ENCODE data around the gene SLC2A8.

SLC2A8 gene

GRCh38 chr9:127451608-127451857 is 54.6 kb downstream of the SLC2A8 start:
- no peak for TF ChIP-seq CTCF (IDR thresholded peaks at IDR 0.05)
- H3K4me1 ChIP-seq (ENCODE audit: control insufficient read depth in 1 of 2, insufficient read depth in 1 of 2, low read depth in 1 of 2, low read length in 1 of 2) = peaks cover 59 to 64% of the 10 kb centered on the region in 2 experiments
- peak overlapping the region; percentile 87 for H3K27ac ChIP-seq
- H3K4me3 ChIP-seq (ENCODE audit: low read depth in 1 of 2, low read length in 1 of 2) = peak overlapping the region; percentile 91 to 98
- peaks cover 32% of the 10 kb centered on the region for H3K36me3 ChIP-seq
- H3K9me3 ChIP-seq = no peaks in the 10 kb centered on the region
- H3K27me3 ChIP-seq = no peaks in the 10 kb centered on the region

- H3K4me3 ChIP-seq (ENCODE audit: low read depth in 1 of 2, low read length in 1 of 2) = peak overlapping the region; percentile 91 to 98
- H3K27ac ChIP-seq = peak overlapping the region; percentile 87
- no peaks in the 10 kb centered on the region for H3K27me3 ChIP-seq
- peaks cover 28% of the 10 kb centered on the region for H3K36me3 ChIP-seq
- peak; percentile 13 for TF ChIP-seq CTCF (IDR thresholded peaks at IDR 0.05)
- no peaks in the 10 kb centered on the region for H3K9me3 ChIP-seq
- H3K4me1 ChIP-seq (ENCODE audit: control insufficient read depth in 1 of 2, insufficient read depth in 1 of 2, low read depth in 1 of 2, low read length in 1 of 2) = peaks cover 63 to 68% of the 10 kb centered on the region in 2 experiments
Measured at GRCh38 chr9:127451858-127452656, 55.1 kb downstream of the SLC2A8 start.

GRCh38 chr9:127452691-127453090 is 55.7 kb downstream of the SLC2A8 start:
- no peaks in the 10 kb centered on the region for H3K27me3 ChIP-seq
- no peaks in the 10 kb centered on the region for H3K9me3 ChIP-seq
- peak overlapping the region; percentile 91 to 98 for H3K4me3 ChIP-seq (ENCODE audit: low read depth in 1 of 2, low read length in 1 of 2)
- peak overlapping the region; percentile 87 for H3K27ac ChIP-seq
- H3K36me3 ChIP-seq = peaks cover 28% of the 10 kb centered on the region
- TF ChIP-seq CTCF (IDR thresholded peaks at IDR 0.05) = no peak
- H3K4me1 ChIP-seq (ENCODE audit: control insufficient read depth in 1 of 2, insufficient read depth in 1 of 2, low read depth in 1 of 2, low read length in 1 of 2) = peaks cover 63 to 68% of the 10 kb centered on the region in 2 experiments

- peak; percentile 21 for TF ChIP-seq CTCF (IDR thresholded peaks at IDR 0.05)
- Histone ChIP-seq H3K27me3 (no peaks in the 10 kb centered on the region), H3K9me3 (no peaks in the 10 kb centered on the region), H3K27ac (peak overlapping the region; percentile 88), H3K4me1 (ENCODE audit: control insufficient read depth in 1 of 2, insufficient read depth in 1 of 2, low read depth in 1 of 2, low read length in 1 of 2) (peaks cover 49 to 55% of the 10 kb centered on the region in 2 experiments), H3K4me3 (ENCODE audit: low read depth in 1 of 2, low read length in 1 of 2) (peak overlapping the region; percentile 38 to 53), H3K36me3 (peaks cover 28% of the 10 kb centered on the region)
Measured at GRCh38 chr9:127455324-127455992, 58.5 kb downstream of the SLC2A8 start.

- Histone ChIP-seq H3K27me3 (no peaks in the 10 kb centered on the region), H3K9me3 (no peaks in the 10 kb centered on the region), H3K36me3 (peaks cover 45% of the 10 kb centered on the region), H3K4me3 (ENCODE audit: low read depth in 1 of 2, low read length in 1 of 2) (no peak overlapping the region), H3K4me1 (ENCODE audit: control insufficient read depth in 1 of 2, insufficient read depth in 1 of 2, low read depth in 1 of 2, low read length in 1 of 2) (peaks cover 37 to 43% of the 10 kb centered on the region in 2 experiments), H3K27ac (peak overlapping the region; percentile 88)
- TF ChIP-seq CTCF (IDR thresholded peaks at IDR 0.05) = no peak
Measured at GRCh38 chr9:127457191-127457878, 60.4 kb downstream of the SLC2A8 start.

Measured in neutrophil (primary cell).